Thymus (tissue), 11 donors: ENCODE measurements around the gene DENND2A. TPM values are rescaled to one million over a fixed set of nuclear protein-coding genes. Genes with fewer than 3 reads are reported as not detected.

Experiments
- DNase-seq, 9 donors: peaks; one replicate each; pipeline ENCODE4 v3.0.0-alpha.2; 2013; ENCODE audit warnings: low spot score in 9 of 9, low read depth in 6 of 9, missing footprints in 1 of 9
- H3K27ac ChIP-seq, 2 donors: one replicate each; pipeline ENCODE4 v1.5.1; 2013; ENCODE audit warnings: control low read depth in 1 of 2, low read depth in 1 of 2, low read length in 1 of 2, mild to moderate bottlenecking in 1 of 2, moderate library complexity in 1 of 2
- H3K27me3 ChIP-seq, 2 donors: one replicate each; pipeline ENCODE4 v1.5.1; 2013; ENCODE audit warnings: low read length in 1 of 2; ENCODE audit not compliant: control insufficient read depth in 2 of 2, insufficient read depth in 1 of 2
- H3K36me3 ChIP-seq, 2 donors: one replicate each; pipeline ENCODE4 v1.5.1; 2013; ENCODE audit warnings: low read length in 1 of 2, mild to moderate bottlenecking in 1 of 2, moderate library complexity in 1 of 2; ENCODE audit not compliant: control insufficient read depth in 2 of 2, insufficient read depth in 2 of 2
- H3K4me1 ChIP-seq, 2 donors: one replicate each; pipeline ENCODE4 v1.5.1; 2013; ENCODE audit warnings: low read length in 2 of 2; ENCODE audit not compliant: control insufficient read depth in 2 of 2, insufficient read depth in 2 of 2
- H3K4me3 ChIP-seq, 2 donors: one replicate each; pipeline ENCODE4 v1.5.1; 2013; ENCODE audit warnings: low read length in 2 of 2, control low read depth in 1 of 2, mild to moderate bottlenecking in 1 of 2
- H3K9me3 ChIP-seq, 2 donors: one replicate each; pipeline ENCODE4 v1.5.1; 2013; ENCODE audit warnings: low read length in 1 of 2, mild to moderate bottlenecking in 1 of 2; ENCODE audit not compliant: control insufficient read depth in 2 of 2, insufficient read depth in 1 of 2
- WGBS: extraction: QIAGEN DNeasy Blood & Tissue Kit; methylation state at CpG from one replicate; pipeline ENCODE4 v1.1.7; 2013; 5-methylcytosine and 5-hydroxymethylcytosine counted together
- polyA plus RNA-seq: library from polyadenylated mRNA; stranded (reverse); fragments of 200-250 nt; gene quantifications from one replicate; pipeline ENCODE4 v1.2.3, GENCODE V29; 2013
- total RNA-seq: library from RNA; stranded (reverse); fragments of 120-200 nt; gene quantifications from one replicate; pipeline ENCODE4 v1.2.4, GENCODE V29; 2013
- donor health status: healthy.

The DENND2A gene
- total and polyA plus RNA-seq, 2 donors: 0.80 to 1.0 TPM

DNA sequence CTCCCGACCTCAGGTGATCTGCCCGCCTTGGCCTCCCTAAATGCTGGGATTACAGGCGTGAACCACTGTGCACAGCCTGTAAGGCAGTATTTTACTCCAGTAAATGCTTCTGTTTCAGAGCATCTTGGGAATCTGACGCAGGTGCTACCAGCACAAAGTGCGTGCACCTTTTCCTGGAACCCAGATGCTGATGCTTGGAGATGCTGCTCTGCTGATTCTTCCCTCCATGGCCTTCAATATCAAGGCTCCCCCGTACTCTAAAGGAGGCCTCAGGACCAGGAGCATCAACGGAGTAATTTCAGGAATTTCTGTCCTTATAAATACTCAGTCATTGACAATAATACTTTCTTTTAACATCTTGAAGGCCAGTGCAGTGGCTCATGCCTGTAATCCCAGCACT, 23.5 kb downstream of the DENND2A start:
- Histone ChIP-seq H3K27me3 (no peaks in the 10 kb centered on the region), H3K36me3 (no peaks in the 10 kb centered on the region), H3K4me3 (no peak overlapping the region), H3K27ac (no peak overlapping the region), H3K4me1 (no peaks in the 10 kb centered on the region), H3K9me3 (no peaks in the 10 kb centered on the region)
- no peak for DNase-seq
- WGBS: 96% methylated on average over 7 of the region's 7 CpGs

- Histone ChIP-seq H3K9me3 (no peaks in the 10 kb centered on the region), H3K36me3 (no peaks in the 10 kb centered on the region), H3K4me3 (no peak overlapping the region), H3K4me1 (no peaks in the 10 kb centered on the region), H3K27ac (no peak overlapping the region), H3K27me3 (no peaks in the 10 kb centered on the region)
- WGBS: 84% methylated on average over 4 of the region's 4 CpGs
- DNase-seq: no peak
Observed at GRCh38 chr7:140616328-140616727, 24.3 kb downstream of the DENND2A start.

GRCh38 chr7:140611641-140612040, 29.0 kb downstream of the DENND2A start:
- 96% methylated on average over 8 of the region's 8 CpGs for WGBS
- DNase-seq: no peak
- H3K27me3 ChIP-seq: peaks cover 0 to 2% of the 10 kb centered on the region in 2 donors
- H3K9me3 ChIP-seq: no peaks in the 10 kb centered on the region
- H3K27ac ChIP-seq: no peak overlapping the region
- H3K36me3 ChIP-seq: no peaks in the 10 kb centered on the region
- H3K4me3 ChIP-seq: no peak overlapping the region
- H3K4me1 ChIP-seq: no peaks in the 10 kb centered on the region

DNA sequence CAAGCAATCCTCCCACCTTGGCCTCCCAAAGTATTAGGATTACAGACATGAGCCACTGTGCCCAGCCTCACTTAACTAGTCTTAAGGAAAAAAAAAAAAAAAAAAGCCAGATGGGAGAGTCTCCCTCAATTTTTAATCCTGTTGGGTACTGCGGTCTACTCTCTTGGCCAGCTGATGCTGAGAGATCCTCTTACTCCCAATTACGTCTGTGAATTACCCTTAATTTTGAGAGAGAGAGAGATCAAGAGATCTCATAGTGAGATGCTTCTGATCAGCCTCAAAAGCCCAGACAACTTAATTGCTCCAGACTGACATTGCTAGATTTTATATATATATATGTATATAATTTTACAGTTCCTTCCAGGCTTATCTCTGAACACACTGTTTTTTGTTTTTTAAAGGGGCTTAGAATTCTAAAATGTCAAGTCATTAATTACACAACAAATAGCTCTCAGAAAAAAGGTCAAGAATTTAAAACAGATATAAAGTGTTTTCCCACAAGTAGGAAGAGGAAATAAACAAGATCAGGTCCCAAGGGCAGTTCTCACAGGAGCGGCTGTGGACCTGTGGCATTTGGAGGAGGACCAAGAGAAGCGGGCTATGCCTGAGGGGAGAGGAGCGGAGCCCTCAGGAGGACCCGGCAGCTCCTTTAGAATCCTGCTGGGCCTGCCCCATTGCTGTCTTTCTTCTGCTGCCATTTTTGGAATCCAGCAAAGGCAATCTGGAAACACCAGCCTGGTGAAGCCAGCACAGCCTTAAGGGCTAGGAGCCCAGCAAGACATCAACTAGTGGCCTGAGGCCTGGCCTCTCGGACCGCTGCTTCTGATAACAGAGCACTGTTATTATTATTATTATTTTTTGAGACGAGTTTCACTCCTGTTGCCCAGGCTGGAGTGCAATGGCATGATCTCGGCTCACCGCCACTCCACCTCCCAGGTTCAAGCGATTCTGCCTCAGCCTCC, 30.1 kb downstream of the DENND2A start:
- Histone ChIP-seq H3K27me3 (peaks cover 0 to 2% of the 10 kb centered on the region in 2 donors), H3K4me3 (no peak overlapping the region), H3K9me3 (no peaks in the 10 kb centered on the region), H3K36me3 (no peaks in the 10 kb centered on the region), H3K4me1 (no peaks in the 10 kb centered on the region), H3K27ac (no peak overlapping the region)
- DNase-seq: no peak
- WGBS: 96% methylated on average over 12 of the region's 12 CpGs

GRCh38 chr7:140609646-140610045, 31.0 kb downstream of the DENND2A start:
- no peaks in the 10 kb centered on the region for H3K4me1 ChIP-seq
- H3K27ac ChIP-seq: no peak overlapping the region
- no peak for DNase-seq
- peaks cover 0 to 2% of the 10 kb centered on the region in 2 donors for H3K27me3 ChIP-seq
- 97% methylated on average over 2 of the region's 2 CpGs for WGBS
- no peaks in the 10 kb centered on the region for H3K36me3 ChIP-seq
- H3K9me3 ChIP-seq: no peaks in the 10 kb centered on the region
- H3K4me3 ChIP-seq: no peak overlapping the region

GRCh38 chr7:140607441-140607989, 33.1 kb downstream of the DENND2A start:
- 93% methylated on average over 7 of the region's 7 CpGs for WGBS
- H3K36me3 ChIP-seq: no peaks in the 10 kb centered on the region
- no peak overlapping the region for H3K27ac ChIP-seq
- no peak for DNase-seq
- no peak overlapping the region for H3K4me3 ChIP-seq
- peaks cover 0 to 2% of the 10 kb centered on the region in 2 donors for H3K27me3 ChIP-seq
- H3K4me1 ChIP-seq: no peaks in the 10 kb centered on the region
- H3K9me3 ChIP-seq: no peaks in the 10 kb centered on the region

- 94% methylated on average over 5 of the region's 5 CpGs for WGBS
- Histone ChIP-seq H3K27ac (no peak overlapping the region), H3K4me1 (no peaks in the 10 kb centered on the region), H3K4me3 (no peak overlapping the region), H3K9me3 (no peaks in the 10 kb centered on the region), H3K36me3 (no peaks in the 10 kb centered on the region), H3K27me3 (no peaks in the 10 kb centered on the region)
- DNase-seq: no peak
Observed at GRCh38 chr7:140605337-140605736, 35.3 kb downstream of the DENND2A start.

- 97% methylated on average over 4 of the region's 4 CpGs for WGBS
- DNase-seq: no peak
- Histone ChIP-seq H3K4me1 (no peaks in the 10 kb centered on the region), H3K4me3 (no peak overlapping the region), H3K9me3 (no peaks in the 10 kb centered on the region), H3K36me3 (no peaks in the 10 kb centered on the region), H3K27me3 (no peaks in the 10 kb centered on the region), H3K27ac (no peak overlapping the region)
Observed at GRCh38 chr7:140604760-140605159, 35.9 kb downstream of the DENND2A start.

DNA sequence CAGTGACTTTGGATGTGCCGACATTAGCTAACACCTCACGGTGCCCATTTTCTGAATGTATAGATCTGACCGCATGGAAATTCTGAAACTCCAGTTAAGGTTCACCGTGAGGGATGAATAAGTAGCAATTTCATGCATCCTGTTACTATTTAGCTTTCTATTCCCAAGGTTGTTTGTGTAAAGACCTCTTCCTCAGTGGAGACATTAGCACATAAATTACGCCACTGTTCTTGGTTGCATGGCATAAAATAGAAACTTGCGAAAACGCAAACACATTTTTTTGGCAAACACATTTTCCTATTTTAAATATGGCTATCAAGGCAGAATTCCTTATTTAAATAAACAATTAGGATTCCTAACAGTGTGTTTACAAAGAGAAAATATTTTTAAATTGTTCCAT, 36.5 kb downstream of the DENND2A start:
- H3K4me3 ChIP-seq: no peak overlapping the region
- 96% methylated on average over 7 of the region's 7 CpGs for WGBS
- H3K9me3 ChIP-seq: no peaks in the 10 kb centered on the region
- H3K27me3 ChIP-seq: no peaks in the 10 kb centered on the region
- H3K27ac ChIP-seq: no peak overlapping the region
- no peaks in the 10 kb centered on the region for H3K4me1 ChIP-seq
- no peaks in the 10 kb centered on the region for H3K36me3 ChIP-seq
- no peak for DNase-seq
